GM21515 (cell line): ENCODE data around the gene KCNJ5.

ENCODE experiments used
- ATAC-seq: cut with Tn5 transposase; IDR thresholded peaks from one replicate; pipeline ENCODE4 v1.9.1; 2021; ENCODE audit not compliant: unreplicated experiment

KCNJ5 gene

DNA sequence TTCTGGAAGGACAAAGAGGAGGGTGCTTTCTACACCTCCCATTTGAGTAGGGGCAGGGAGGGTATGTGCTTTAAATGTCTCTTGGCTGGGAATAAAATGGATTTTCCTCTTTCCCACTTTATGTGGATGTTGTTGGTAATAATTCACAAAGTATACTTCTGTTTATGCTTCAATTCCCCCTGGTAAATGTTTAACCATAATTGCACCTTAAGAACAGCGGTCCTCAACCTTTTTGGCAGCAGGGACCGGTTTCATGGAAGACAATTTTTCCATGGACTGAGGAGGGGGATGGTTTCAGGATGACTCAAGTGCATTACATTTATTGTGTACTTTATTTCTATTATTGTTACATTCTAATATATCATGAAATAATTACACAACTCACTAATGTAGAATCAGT is 55.5 kb downstream of the KCNJ5 start:
- ATAC-seq = no peak

DNA sequence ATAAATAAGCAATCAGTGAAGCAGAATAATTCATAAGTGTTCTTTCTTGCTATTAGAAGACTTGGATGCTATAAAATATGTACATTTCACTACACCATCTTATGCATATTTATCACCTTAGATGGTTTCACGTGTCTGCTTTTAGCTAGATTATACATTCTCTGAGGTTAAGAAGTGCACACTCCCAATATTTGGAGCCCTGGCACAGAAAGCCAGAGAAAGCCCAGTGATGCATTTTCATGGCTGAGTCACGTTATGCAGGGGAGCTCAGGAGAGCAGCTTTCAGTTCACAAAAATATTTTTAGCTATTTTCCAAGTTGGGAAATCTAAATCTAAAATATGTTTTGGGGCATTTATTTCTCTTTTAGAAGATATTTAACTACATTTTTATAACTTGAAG is 56.6 kb downstream of the KCNJ5 start:
- no peak for ATAC-seq

DNA sequence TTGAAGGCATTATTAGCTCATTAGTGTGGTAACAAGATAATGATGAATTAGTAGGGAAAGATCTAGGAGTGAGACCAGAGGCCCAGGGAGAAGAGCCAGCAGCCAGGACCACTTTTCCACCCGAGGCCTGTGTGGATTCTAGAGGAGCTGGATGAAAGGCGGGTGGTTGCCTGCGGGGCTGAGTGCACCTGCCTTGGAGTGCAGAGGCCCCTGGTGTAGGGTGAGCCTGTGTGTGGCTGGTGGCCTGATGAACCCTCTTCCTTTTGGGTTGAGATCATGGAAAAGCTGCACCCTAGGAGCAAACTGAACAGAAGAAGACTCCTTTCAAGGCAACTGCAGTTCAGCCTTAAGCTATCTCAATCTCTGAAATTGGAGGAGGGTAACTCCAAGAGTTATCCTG is 57.4 kb downstream of the KCNJ5 start:
- ATAC-seq = no peak

DNA sequence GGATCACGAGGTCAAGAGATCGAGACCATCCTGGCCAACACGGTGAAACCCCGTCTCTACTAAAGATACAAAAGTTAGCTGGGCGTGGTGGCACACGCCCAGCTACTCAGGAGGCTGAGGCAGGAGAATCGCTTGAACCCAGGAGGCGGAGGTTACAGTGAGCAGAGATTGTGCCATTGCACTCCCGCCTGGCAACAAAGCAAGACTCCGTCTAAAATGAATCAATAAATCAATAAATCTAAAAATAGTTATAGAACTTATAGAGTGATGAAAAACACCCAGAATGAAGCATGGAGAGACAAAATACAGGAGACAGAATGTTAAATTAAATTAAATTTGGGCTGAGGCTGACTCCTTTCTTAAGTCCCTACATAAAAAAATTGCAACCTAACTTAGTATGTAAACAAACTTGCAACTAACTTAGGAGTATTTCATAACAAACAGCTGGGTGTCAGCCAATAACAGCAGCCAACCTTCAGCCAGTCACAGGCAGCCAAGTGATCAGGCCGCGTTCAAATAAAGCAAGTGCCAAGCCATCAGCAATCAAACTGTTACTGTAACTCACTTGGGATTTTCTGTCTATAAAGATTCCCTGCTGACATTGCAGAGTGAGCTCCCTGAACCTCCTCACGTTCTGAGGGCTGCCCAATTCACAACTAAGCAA is 58.8 kb downstream of the KCNJ5 start:
- ATAC-seq = no peak

DNA sequence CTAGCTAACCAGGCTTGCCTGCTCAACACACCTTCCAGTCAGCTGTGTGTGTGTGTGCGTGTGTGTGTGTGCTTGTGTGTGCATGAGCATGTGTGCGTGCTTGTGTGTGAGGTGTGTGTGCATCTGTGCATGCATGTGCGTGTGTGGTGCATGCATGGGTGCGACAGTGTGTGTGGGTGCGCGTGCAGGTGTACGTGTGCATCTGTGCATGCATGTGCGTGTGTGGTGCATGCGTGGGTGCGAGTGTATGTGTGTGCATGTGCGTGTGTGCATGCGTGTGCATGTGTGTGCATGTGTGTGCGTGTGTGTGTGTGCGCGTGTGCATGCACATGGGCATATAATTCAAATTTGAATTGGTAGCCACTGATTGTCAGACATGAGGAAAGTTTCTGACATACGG is 62.0 kb downstream of the KCNJ5 start:
- no peak for ATAC-seq

DNA sequence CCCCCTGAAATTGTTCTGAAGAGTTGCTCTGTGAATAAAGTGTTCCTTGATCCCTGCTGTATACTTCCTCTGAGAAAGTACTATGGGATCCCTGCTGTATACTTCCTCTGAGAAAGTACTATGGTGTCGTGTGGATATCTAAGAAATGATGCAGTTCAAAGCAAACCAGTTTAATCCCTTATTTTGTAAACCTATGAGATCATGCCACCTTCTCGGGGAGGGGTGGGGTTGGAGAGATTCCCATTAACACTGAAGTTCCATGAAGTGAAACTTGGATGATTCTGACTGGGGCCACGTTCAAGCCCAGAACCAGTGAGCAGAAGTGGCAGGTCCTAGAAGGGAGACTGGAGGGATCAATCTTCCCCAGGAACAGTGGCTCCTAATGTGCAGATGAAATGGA is 64.5 kb downstream of the KCNJ5 start:
- no peak for ATAC-seq

DNA sequence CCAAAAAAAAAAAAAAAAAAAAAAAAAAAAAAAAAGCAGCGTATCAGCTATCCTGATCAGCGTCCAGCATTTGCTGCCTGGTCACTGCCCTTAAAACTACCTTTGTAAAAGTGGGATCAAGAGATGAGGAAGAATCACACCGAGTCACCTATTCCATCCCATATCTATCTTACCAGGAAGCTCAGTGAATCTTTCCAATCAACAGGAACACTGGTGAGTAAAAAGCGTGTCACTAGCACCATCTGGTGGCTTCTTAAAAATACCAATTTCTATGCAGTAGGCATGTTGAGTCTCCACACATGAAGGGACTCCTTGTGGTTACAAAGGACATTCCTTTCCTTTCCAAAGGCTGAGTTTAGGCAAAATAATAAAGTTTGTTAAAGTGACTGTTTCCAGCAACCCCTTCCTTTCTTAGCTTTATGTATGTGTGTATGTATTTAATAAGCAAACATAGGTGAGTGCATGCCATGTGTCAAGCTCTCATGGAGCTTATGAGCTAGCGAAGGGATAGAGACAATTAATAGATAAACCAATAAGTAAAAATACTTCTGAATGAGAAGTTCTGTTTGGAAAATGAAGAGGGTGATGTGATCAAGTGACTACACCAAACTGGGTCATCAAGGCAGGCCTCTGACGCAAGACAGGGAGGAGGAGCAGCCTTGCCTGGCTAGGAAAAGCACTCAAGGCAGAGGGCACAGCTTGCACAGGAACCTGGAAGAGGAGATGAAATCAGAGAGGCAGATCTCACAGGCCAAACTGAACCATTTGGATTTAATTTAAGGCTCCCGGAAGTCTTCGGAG is 65.4 kb downstream of the KCNJ5 start:
- ATAC-seq = peak; percentile 65

DNA sequence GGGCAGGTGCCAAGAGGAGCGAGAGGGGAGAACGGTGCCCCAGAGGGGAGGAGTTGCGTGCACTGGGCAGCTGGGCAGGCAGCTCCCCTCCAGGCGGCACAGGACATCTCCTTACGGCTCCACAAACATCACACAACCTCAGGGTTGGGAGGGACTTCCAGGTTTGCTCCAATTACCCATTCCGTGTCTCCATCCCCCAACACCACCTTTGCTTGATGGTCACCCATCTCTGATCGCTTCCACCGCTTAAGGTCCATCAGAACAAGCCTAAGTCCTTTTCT is 66.0 kb downstream of the KCNJ5 start:
- ATAC-seq = no peak

DNA sequence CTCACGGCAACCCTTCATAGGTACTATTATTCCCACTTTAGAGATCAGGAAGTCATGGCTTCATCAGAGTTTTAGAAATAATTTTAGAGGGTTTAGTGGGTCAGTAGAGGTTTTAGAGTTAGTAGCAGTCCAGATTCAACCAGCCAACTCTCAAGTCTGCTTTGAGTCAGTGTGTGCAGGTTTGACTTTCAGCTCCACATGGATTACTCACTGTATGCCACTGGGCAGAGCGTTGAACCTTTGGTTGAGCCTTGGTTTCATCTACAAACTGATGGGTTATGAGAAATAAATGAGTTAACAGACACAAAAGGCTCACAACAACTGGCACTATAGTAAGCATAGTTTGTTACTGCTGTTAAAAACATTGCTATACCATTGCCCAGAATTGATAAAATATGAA is 70.5 kb downstream of the KCNJ5 start:
- no peak for ATAC-seq

DNA sequence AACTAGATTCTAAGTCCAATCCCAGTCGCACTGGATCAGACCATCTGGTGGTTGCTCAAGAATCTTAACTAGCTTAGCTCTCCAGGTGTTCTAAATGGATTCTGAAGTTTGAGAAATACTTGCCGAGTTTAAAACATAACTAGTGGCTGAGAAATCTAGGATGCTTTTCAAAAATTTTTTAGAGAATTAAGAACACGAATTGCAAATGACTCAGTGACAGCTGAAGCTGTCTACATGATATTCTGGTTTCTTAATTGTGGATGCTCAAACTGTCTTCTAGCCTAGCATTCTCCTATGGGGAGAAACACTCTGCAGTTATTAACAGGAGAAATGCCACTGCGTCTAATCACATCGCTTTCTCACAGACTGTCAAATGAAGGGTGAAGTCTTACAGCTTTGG is 71.7 kb downstream of the KCNJ5 start:
- no peak for ATAC-seq

DNA sequence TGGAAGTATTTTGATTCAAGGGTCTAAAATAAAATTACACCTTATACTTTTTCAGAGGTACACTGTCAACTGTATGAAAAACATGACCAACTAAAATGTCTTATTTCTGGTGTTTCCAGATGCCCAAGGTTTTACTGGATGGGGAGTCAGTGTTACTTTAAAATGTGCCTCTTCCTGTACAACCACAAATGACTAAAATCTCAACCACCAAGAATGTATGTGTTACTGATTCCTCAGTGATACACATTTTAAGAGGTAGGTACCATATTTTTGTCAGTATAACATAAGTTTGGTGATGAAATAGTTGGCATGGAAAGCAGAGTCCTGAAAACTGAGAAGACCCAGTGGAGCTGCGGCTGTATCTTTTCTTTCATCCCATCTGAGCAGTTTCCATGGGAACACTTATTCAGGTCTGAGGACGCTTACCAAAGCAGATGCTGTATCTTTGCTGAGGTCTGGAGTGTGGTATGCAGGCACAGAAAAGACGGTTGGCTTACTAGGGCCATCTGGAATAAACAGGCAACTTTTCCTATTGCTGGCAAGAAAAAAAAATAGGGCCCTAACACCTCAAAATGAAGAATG is 72.7 kb downstream of the KCNJ5 start:
- ATAC-seq = no peak

DNA sequence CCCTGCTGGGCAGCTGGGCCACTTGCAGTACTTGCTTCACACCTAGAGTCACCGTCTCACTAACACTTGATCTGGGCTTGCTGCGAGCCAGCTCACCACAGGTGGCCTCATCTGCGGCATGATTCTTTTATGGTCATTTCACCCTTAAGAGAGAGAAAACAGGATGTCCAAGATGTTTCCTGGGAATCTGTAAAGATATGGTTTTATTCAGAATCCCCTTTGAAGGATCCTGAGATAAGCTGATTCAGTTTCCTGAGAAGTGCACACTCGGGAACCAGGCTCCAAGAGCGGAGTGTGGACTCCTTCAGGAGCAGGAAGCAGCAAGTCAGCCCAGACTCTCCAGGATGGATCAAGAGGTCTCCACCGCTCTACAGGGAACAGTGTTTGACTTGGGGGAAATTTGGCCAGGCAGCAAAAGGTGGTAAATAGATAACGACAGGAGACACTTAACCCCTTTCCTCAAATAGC is 73.3 kb downstream of the KCNJ5 start:
- no peak for ATAC-seq

DNA sequence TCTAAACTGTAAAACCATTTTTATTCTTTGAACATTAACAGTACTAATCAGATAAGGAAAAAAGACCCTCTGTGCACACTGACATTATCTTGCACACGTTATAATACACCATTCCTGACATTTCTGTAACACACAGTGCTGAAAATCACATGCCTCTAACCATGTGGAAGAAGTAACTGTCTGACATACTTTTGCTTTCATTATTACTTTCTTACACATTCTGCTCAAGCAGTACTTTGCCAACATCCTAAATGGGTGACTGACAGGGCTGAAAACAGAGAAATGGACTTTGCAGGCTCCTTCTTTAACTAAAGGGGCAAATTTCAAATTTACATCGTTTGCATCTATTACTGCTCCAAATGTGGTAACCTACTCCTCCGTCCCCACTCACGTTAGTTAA is 74.3 kb downstream of the KCNJ5 start:
- ATAC-seq = peak; percentile 99

DNA sequence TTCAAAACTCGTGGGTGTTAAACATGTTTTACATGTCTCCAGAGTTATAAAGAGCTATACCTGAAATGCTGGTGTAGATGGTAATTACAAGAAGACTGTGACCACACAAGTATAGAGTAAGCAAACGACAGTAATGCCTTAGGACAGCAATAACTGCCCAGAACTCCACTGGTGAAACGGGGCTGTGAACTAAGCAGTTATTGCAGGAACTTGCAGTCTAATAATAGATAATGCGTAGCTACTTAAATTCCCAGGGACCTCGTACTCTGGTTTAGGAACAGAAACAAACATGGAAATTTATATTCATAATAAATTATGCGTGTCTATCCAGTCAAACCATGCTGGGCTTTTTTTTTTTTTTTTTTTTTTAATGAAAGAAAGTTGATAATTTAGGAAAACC is 76.4 kb downstream of the KCNJ5 start:
- no peak for ATAC-seq

DNA sequence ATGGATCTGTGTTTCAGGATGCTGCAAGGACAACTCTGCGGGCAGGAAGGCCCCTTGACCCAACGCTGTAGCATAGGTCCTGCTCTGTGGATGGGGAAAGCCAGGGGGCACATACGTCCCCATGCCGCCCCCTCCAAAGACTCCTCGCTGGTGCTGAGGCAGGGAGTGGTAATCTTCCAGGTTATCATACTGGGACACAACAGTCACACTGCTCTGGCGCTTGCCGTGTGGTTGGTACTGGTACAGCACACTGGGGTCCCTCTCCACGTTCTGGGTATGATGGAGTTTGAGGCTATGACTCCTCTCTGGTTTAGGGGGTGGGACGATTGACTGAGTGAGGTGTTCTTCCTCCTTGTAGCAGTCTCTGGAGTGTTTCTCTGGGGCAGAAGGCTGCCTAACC is 77.8 kb downstream of the KCNJ5 start:
- ATAC-seq = no peak
